ENCODE results near the gene SLC17A2. TPM values are rescaled to one million over a fixed set of nuclear protein-coding genes. Genes with fewer than 3 reads are reported as not detected.

Gene SLC17A2
- polyA plus RNA-seq, 1 experiment, result not detected

DNA sequence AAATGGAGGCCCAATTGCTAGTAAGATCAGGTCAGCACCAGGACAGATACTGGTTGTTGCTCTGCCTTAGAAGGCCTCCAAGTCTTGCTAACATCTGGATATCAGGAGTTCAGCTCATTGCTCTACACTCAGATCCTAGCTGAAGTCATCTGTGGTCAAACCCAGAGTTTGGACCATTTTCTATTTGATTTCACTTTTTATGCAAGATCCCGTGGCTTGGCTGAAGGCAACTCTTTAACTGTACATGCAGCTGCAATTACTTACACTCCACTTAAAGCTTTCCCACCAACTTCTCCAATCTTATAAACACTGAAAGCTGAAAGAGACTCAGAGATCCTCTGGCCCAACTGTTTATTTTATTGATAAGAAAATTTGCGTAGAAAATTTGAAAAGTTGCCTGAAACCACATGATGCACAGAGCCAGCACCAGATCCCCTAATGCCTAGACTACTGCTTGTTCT, 2.7 kb downstream of the SLC17A2 start:
- H3K4me3 ChIP-seq (ENCODE audit: low read depth, low read length), result no peak overlapping the region
- no peak for DNase-seq (ENCODE audit: low read depth)
- H3K27me3 ChIP-seq (ENCODE audit: control insufficient read depth, insufficient read depth, low read length), result no peaks in the 10 kb centered on the region
- TF ChIP-seq, protein P1, sequence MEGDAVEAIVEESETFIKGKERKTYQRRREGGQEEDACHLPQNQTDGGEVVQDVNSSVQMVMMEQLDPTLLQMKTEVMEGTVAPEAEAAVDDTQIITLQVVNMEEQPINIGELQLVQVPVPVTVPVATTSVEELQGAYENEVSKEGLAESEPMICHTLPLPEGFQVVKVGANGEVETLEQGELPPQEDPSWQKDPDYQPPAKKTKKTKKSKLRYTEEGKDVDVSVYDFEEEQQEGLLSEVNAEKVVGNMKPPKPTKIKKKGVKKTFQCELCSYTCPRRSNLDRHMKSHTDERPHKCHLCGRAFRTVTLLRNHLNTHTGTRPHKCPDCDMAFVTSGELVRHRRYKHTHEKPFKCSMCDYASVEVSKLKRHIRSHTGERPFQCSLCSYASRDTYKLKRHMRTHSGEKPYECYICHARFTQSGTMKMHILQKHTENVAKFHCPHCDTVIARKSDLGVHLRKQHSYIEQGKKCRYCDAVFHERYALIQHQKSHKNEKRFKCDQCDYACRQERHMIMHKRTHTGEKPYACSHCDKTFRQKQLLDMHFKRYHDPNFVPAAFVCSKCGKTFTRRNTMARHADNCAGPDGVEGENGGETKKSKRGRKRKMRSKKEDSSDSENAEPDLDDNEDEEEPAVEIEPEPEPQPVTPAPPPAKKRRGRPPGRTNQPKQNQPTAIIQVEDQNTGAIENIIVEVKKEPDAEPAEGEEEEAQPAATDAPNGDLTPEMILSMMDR (IDR thresholded peaks at IDR 0.05; ENCODE audit: insufficient read depth, low read depth, low read length), result no peak
- H3K36me3 ChIP-seq (ENCODE audit: control insufficient read depth, insufficient read depth, low read length), result no peaks in the 10 kb centered on the region
- CTCF ChIA-PET, result interaction anchor here (0.7 to 1.7 kb wide), 2 partner anchors 14 to 65 kb away, joined by 3 to 6 read pairs; no protein-coding TSS in a partner anchor
- POLR2A ChIA-PET, result no interaction called here

DNA sequence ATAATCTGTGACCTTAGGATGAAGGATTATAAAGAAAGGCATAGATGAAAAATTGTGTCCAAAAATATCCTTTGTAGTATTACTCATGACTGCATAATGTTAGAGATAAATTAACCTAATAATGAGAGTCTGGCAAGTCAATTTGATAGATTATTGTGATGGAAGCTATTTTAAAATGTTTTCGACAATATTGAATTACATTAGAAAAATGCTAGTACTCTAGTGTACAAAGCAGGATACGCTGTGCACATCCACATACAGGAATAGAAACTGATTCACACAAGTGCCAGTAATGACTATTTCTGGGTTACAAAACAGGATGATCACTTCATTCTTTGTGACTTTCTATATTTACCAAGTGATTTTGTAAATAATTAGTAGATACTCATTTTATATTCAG, 3.3 kb downstream of the SLC17A2 start:
- CTCF ChIA-PET, result interaction anchor here (0.7 to 1.7 kb wide), 2 partner anchors 15 to 65 kb away, joined by 3 to 6 read pairs; no protein-coding TSS in a partner anchor
- Histone ChIP-seq H3K27me3 (ENCODE audit: control insufficient read depth, insufficient read depth, low read length) (no peaks in the 10 kb centered on the region), H3K36me3 (ENCODE audit: control insufficient read depth, insufficient read depth, low read length) (no peaks in the 10 kb centered on the region), H3K4me3 (ENCODE audit: low read depth, low read length) (no peak overlapping the region)
- no peak for DNase-seq (ENCODE audit: low read depth)
- TF ChIP-seq, protein P1 (IDR thresholded peaks at IDR 0.05; ENCODE audit: insufficient read depth, low read depth, low read length), result no peak
- POLR2A ChIA-PET, result no interaction called here

DNA sequence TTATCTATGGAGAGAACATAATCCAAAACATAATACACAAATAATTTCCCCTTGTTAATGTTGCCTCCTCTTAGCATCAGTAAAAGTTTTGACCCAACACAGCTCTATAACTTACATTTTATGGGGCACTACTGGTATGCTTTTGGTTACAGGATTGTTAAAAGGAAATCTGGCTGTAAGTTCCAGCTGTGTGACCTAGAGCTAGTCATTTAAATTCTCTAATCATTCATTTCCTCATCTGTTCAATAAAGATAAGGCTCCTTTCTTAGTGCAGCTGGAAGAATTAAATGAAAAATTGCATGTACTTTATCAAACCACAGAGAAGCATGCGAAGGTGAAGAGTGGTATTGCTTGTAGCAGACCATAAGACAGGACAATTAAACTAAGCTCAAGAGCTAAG, 4.6 kb downstream of the SLC17A2 start:
- Histone ChIP-seq H3K4me3 (ENCODE audit: low read depth, low read length) (no peak overlapping the region), H3K36me3 (ENCODE audit: control insufficient read depth, insufficient read depth, low read length) (no peaks in the 10 kb centered on the region), H3K27me3 (ENCODE audit: control insufficient read depth, insufficient read depth, low read length) (no peaks in the 10 kb centered on the region)
- POLR2A ChIA-PET, result no interaction called here
- TF ChIP-seq, protein P1 (IDR thresholded peaks at IDR 0.05; ENCODE audit: insufficient read depth, low read depth, low read length), result no peak
- CTCF ChIA-PET, result interaction anchor here (0.7 to 1.3 kb wide), 2 partner anchors 27 to 714 kb away, joined by 4 read pairs; no protein-coding TSS in a partner anchor
- no peak for DNase-seq (ENCODE audit: low read depth)

DNA sequence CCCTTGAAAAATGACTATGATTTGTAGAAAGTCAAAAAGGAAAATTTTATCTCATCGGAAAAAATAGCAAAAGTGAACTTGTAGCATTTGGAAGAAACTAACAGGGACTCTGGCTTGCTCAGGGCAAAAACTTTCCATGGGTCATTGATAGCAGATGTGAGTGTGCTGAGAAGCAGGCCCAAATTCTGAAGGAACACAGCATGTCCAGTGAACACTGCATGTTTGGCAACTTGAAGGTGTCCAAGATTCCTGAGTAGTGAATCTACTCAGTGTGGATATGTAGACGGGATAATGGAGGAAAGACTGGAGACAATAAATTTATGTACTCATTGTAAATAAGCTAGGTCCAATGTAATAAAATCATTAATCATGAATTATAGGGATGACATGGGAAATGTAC, 8.2 kb downstream of the SLC17A2 start:
- TF ChIP-seq, protein P1 (IDR thresholded peaks at IDR 0.05; ENCODE audit: insufficient read depth, low read depth, low read length), result no peak
- H3K36me3 ChIP-seq (ENCODE audit: control insufficient read depth, insufficient read depth, low read length), result no peaks in the 10 kb centered on the region
- CTCF ChIA-PET, result interaction anchor here (0.9 kb wide), 1 partner anchor 53 kb away, joined by 3 read pairs; no protein-coding TSS in a partner anchor
- POLR2A ChIA-PET, result no interaction called here
- no peak for DNase-seq (ENCODE audit: low read depth)
- H3K4me3 ChIP-seq (ENCODE audit: low read depth, low read length), result no peak overlapping the region
- no peaks in the 10 kb centered on the region for H3K27me3 ChIP-seq (ENCODE audit: control insufficient read depth, insufficient read depth, low read length)

DNA sequence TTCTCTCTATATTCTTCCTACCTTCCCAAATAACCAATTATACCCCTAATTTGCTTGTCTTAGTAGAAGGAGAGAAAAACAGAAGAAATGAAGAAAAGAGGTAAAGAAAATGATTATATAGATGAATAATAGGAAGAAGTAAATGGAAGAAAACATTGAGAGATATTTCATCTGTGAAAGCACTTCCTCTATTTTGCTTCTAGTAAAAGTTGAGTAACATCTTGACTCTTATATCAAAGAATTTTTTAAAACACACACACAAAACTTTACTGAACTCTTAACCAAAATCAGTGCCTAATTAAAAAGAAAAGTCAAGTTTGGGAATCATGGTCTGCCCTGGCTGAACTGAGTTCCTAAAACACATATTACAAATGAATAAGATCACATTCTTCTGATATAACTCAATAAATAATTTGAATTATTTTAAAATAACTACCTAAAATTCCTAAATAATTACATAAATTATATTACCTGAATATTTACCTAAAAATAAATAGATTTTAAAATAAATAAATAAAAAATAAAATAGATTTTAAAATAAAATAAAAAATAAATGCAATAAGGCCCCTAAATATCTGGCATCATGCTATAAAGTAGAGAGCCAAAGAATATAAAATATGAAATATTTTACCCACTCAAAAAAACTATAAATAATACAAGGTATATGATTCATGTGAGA, 8.8 kb downstream of the SLC17A2 start:
- Histone ChIP-seq H3K36me3 (ENCODE audit: control insufficient read depth, insufficient read depth, low read length) (no peaks in the 10 kb centered on the region), H3K4me3 (ENCODE audit: low read depth, low read length) (no peak overlapping the region), H3K27me3 (ENCODE audit: control insufficient read depth, insufficient read depth, low read length) (no peaks in the 10 kb centered on the region)
- ChIA-PET CTCF (no interaction called here), POLR2A (no interaction called here)
- TF ChIP-seq, protein P1 (IDR thresholded peaks at IDR 0.05; ENCODE audit: insufficient read depth, low read depth, low read length), result no peak
- DNase-seq (ENCODE audit: low read depth), result no peak
